CD4-positive, alpha-beta T cell treated with Interleukin-12 subunit alpha and Interleukin-12 subunit beta, for 1 hour (primary cell): ENCODE data around the gene OLFM4.

Experiments
- DNase-seq: peaks from one replicate; pipeline ENCODE4 v3.0.0-alpha.2; 2020

OLFM4 gene

DNA sequence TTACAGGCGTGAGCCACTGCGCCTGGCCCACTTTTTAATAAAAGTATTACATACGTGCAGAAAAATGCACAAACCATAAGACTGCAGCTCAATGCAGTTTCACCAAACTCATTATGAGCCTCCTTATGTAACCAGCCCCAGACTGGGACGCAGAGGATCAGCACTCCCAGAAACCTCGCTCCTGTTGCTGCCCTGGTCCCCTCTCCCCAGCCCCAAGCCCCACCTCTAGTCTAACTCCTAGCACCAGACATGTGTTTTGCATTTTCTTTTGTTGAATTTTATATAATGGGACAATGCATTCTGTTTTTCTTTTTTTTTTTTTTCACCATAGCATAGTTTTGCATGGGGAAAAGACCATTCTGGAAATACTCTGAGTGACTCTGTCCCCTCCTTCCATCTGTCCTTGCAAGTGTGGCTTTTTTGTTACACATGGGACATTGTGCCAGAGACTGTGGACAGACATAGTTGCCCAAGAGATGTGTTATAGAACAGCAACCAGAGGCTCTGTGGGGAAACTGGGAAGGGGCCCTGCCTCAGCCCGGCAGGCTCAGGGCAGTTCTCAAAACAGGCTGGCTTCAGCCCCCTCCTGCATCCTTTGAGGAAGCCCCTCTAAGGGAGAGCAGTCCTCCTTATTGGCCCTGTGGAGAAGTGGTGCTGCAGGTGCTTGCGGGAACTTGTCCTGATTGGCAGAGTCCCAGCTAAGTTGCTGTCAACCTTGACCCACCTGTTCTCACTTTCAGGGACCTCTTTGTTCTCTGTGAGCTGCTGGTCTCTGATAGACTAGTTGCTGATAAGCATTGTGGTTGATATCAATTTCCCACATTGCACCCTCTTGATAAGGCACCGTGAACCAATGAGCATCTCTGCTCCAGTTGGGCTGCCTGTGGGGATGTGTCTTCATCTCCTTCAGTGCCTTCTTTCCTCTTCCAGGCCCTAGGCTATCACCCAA is 13.8 kb upstream of the OLFM4 start:
- DNase-seq: no peak

DNA sequence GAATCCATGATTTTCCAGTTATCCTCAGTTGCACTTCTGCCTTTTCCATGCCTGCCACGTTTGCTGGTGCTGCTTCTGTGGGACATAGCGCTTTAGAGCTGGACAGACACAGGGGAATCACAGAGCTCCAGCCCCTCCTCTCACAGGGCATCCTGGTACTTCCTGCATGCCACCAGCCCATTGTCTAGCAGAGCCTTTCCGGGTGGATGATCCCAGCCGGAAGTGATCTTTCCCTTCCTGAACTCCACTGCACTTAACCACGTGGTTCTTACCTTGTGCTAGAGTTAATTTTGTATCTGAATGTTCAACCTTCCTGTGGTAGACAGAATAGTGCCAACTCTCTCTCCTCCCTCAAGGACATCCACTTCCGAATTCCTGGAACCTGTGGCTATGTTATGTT is 12.6 kb upstream of the OLFM4 start:
- DNase-seq: no peak

DNA sequence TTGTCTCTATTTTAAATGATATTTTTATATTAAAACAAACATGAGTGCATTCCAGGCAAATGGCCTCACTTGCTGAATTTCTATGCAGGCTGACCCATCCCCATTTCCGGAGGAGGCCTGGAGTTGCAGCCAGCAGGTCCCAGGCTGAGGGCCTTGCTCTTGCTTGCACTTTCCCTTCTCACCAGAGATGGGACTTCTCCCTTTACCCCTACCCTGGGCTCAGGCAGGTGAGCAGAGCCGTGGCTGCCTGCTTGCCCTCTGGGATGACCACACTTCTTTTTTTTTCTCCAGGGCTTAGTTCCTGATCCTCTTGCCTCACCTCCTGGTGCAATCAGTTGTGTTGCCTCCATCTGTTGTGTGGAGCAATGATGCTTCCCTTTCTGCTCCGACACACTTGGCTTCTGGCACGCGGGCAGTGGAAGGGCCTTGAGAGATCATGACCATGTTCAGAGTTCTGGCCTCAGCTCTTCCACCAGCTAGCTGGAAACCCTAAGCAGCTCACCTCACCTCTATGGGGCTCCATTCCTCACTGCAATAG is 11.1 kb upstream of the OLFM4 start:
- DNase-seq: no peak

DNA sequence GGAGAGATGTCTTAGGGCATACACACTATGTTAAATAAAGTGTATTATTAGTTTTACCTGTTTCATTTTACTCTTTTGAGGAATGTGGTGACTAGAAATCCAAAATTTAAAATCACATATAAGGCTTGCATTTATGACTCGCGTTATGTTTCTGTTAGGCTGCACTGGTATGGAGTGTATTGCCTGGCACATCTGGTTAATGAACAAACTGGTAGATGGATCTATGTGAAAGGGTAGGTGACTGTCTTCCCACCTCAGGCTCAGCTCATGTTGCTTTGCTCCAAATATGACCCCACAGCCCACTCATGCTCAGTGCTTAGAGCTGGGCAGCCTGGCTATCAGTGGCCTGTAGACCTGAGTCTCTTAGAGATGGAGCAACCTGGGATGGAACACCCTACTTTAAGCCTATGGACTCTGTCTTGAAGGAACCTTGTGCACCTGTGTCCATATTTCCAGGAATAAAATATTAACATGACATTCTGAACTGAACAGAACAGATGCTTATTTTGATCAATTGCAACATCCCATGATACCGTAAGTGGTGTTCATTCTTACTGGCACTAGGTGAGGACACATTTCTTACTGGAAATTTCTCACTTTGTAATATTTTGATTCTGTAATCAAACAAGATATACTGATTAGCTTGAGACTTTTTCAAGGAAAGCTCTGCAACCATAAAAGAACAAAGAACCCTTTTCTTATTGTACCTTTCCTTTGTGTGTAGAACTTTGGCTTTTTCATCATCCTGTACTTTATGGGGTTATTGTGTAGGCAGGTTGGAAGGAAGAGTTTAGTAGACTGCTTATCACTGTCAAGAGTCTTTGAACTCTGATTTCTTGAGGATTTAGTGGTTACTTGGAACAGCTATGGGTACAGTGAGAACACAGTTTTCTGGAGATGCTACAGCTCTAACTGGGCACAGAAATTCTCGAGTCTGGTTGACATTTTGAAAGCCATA is 9.6 kb upstream of the OLFM4 start:
- no peak for DNase-seq

DNA sequence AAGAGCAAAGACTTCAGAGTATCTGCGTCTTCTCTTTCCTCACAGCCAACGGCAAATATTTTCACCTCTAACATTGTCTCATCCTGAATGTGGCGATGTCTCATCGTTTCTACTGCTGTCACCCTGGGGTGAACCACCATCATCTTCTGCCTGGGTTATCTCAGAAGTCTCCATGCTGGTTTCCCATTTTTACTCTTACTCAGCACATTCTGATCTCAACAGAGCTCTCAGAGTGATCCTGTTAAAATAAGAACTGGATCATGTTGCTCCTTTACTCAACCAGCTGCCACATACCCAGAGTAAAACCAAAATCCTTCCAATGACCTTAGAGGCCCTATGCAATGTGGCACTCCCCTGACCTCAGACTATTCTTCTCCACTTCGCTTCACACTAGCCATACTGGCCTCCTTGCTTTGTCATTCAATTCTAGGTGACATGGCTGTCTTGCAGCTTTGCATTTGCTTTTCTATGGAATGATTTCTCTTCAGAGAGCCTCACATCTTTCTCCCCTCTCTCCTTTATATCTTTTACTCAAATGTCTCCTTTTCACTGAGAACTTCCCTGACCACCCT is 7.8 kb upstream of the OLFM4 start:
- DNase-seq: no peak

DNA sequence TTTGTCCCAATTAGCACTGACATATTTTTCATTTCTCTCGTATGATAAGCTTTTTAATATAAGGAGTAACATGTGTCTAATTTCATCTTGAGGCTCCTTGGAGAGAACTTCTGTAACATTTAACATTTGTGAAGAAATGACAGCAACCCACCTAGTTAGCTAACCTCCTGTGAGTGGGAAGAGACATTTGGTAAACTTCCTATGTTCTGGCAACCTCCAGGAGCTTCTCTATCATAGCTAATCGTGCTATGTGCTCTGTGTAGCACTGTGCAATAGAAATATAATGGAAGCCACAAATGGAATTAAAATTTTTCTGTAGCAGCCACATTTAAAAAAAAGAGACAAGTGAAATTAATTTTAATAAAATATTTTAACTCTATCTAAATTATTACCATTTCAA is 5.4 kb upstream of the OLFM4 start:
- DNase-seq: no peak

DNA sequence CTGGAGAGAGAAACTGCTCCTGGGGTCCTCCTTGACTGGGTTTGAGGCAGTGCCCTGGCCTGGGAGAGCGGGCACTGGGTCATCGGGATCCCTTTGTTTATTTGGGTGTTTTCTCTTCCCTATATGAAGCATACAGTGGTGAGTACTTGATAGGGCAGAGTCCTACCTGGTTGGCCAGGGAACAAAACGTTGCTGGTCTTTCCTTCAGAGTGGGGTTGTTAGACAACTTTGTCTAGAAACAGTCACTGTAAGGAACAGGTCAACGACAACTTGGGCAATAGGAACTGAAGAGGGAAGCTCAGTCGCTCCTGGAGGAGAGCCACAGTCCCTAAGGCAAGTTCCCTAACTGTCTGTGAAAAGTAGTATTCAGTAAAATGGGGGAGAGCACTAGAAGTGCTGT is 550 bp upstream of the OLFM4 start:
- DNase-seq: no peak

DNA sequence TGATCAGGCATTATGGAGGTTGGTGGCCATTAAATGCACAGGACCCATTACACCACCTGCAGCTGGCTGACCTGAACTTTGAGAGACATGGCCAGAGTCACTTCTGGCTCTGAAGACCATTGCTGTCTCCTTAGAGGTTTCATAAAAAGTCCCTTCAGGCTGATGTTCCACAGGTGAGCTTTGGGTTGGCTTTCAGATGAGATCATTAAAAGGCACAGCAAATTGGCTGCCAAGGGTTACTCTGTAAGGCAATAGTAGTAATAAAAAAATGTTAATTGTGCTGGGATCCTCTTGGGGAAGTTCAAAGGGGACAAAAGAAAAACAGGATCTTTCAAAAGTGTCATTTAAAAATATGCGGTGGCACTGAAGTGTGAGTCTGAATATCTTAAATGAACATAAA is 4.2 kb downstream of the OLFM4 start:
- DNase-seq: no peak

DNA sequence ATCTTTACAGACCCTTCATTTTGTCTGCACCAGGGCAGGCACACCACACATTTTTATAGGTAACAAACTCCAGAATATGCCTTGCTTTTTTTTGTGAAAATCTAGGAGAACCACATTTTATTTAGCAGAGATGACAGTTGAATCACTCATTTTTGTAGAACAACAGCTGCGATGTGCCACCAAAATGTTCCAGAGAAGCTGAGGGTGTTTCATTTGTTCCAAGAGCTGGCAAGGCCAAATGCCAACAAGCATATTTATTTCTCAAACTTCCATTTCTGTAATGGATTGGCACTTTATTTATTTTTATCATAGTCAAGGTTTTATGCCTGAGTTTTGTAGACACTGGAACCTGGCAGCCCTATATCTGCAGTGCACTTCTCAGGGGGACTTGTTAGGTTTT is 10.4 kb downstream of the OLFM4 start:
- no peak for DNase-seq

DNA sequence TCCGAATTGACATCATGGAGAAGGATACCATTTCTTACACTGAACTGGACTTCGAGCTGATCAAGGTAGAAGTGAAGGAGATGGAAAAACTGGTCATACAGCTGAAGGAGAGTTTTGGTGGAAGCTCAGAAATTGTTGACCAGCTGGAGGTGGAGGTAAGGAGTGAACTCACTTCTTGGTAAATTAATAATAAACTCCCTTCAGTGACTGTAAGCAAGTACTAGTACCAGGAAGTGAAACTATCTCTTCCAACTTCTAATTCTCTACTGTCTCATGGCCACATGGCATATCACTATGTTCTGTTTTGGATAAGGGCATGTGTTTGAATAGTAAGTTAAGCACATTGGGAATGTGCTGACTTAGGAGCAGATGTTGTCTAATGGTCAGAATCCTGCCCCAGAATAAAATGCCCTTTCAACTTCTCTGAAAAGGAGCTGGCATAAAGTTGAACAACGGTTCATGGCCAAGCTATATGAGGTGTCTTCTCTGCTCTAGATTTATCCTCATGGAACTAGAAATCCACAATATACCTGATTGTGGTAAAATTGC is 13.4 kb downstream of the OLFM4 start:
- DNase-seq: no peak

DNA sequence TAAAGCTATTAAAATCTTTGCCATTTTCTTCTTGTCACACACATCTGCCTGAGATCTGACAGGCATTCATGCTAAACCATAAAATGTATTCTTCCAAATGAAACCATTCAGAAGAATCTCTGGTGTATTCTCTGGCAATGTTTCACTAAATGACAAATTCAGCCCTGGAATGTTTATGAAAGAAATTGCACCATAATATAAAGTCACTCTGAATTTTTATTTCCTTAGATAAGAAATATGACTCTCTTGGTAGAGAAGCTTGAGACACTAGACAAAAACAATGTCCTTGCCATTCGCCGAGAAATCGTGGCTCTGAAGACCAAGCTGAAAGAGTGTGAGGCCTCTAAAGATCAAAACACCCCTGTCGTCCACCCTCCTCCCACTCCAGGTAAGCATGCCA is 14.3 kb downstream of the OLFM4 start:
- DNase-seq: no peak

DNA sequence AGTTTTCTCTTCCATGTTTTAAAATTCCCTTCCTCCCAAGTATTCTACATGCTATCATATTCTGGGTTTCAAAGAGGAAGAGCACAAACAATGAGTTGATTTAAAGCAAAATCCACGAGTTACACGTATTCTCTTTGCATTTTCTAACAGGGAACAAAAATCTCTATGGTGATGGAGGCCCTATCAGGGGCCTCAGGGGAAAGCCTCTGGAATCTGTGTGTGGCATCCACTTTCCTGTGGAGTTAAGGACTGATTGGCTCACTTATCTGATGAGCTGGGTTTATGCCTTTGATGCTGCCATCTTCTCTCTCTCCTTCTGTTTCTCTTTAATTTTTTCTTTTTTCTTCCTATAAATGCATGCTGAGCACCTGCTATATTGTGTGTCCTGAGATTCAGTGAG is 14.8 kb downstream of the OLFM4 start:
- no peak for DNase-seq

DNA sequence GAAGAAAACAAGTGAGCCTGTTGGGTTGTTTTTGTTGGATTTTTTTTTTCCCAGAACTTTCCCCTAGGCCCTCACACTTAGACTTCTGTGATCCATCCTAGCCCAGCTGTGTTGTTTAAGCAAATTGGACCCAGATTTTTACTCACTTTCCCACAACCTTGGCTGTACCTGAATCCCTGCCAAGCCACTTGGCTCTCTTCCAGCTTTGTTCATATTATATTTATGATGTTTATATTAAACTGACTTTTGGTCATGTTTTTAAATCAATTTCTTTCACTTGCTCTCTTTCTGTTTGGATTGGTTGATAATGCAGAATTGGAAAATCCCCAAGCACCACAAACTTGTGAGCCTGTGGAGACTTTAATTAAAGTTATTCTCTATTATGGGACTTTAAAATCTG is 16.6 kb downstream of the OLFM4 start:
- no peak for DNase-seq

DNA sequence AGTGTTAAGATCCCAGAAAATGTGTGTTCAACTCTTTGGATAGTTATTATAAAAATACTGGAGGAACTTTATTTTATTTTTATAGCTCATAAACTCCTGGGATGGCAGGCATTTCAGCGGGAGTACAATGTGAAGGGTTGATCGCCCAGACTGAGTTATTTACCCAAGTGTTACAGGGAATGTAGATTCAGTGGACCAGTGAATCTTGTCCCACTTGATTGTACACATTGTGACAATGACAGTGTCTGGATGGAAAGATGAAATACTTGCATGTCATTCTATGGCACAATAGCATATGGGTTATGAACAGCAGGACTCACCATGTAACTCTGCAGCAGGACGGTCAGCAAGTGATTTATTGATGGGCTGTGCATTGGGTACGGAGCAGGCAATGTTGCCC is 20.3 kb downstream of the OLFM4 start:
- no peak for DNase-seq

DNA sequence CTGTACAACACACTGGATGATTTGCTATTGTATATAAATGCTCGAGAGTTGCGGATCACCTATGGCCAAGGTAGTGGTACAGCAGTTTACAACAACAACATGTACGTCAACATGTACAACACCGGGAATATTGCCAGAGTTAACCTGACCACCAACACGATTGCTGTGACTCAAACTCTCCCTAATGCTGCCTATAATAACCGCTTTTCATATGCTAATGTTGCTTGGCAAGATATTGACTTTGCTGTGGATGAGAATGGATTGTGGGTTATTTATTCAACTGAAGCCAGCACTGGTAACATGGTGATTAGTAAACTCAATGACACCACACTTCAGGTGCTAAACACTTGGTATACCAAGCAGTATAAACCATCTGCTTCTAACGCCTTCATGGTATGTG is 21.5 kb downstream of the OLFM4 start:
- no peak for DNase-seq

DNA sequence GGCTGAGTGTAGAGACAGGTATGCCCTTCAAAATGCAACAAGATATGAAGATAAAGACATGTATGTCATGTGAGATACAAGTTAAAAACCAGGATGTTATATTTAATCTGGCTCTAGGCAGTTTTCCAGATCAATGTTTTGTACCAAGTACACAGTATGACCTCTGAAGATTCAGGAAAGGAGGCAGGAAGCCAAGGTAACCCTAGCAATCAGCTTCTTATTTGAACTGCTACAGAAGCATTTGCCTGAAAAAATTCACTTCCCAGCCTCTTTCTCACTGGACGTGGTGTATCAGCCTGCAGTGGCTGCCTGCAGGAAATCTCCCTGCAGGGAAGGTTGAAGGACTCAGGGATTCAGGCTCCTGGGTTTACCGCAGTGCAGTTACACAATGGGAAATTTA is 24.1 kb downstream of the OLFM4 start:
- no peak for DNase-seq

DNA sequence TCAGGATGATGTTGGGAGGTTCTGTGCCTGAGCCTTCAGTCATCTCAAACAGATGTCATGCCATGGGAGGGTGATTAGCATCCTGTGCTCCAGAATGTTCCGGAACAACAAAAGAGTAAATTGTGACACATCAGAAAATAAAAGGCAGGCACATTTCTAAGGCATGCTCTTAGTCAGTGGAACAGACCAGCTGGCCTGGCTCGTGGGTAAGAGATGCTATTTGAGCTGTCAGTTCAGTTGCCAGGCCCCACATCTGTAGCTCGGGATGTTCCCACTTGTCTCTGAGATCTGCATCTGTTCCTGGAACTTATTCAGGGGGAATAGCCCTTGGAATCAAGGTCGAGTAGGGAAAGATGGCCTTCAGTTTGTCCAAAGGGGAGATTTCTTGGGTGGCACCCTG is 26.0 kb downstream of the OLFM4 start:
- no peak for DNase-seq

DNA sequence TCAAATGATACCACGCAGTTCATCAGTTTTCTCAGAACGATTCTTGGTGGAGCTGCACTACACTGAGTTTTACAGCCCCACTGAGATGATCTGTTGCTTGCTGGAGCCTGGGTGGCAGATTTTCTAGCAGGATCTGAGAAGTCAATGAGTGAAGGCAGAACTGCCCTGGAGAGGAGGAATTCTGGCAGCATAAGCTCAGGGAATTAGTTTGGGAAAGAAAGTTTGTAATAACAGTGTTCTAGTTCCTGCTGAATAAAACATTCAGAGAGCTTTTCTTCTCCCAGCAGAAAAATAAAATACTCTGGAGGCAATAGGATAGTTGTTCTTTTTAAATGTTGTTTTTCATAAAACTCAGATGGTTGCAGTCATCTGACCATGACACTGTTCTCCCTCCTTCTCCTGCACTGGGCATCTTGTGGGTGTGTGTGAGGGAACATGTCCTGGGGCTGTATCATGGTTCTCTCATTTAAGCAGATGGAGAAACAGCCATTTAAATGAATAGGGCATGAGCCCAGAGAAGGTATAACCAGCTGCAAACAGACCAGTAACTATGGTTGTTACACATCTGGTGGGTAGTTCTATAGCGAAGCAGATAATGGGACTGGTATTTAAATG is 29.6 kb downstream of the OLFM4 start:
- no peak for DNase-seq

DNA sequence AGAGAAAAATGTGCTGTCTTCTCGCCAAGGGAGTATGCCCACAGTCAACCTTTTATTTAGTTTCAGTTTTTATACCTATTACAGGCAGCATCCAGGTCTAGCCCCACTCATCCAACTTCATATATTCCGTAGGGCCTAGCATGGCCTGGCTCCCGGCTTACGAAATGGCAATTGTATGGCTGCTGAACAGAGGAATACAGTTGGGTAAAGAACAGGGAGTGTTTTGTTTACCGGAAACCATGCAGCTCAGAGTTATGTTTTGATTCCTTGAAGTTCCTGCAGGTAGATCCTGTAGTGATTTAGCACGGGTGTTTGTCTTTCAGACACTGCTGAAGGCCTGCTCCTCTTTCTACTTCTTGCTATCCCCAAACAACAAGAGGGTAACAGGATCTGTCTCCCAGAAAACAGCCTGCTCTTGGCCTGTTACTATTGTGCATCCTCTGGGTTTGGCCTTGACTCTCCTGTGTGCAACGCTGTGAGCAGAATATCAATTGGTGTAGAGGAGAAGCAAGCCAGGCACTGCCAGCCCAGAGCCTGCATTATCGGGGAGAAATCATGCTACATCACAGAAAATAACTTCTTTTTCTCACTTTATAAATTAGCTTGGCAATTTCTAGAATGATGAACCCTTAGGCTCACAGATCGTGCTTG is 32.4 kb downstream of the OLFM4 start:
- DNase-seq: no peak

DNA sequence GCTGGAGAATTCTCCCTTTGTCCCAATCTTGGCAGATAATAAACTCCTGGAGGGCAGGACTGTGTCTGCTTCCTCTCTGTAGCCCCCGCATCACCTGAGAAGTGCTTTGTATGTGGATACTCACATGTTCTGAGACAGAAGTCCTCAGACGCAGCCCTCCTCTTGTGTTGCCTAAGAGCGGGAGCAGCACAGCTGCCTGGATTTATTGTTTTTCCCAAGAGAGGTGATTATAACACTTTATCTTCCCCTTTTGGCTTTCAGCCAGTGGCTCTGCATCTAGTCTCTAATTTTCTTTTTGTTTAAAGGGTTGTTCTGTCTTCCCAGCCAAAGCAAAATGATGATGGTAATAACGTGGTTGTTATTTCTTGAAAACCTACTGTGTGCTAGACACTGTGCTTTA is 36.1 kb downstream of the OLFM4 start:
- no peak for DNase-seq

DNA sequence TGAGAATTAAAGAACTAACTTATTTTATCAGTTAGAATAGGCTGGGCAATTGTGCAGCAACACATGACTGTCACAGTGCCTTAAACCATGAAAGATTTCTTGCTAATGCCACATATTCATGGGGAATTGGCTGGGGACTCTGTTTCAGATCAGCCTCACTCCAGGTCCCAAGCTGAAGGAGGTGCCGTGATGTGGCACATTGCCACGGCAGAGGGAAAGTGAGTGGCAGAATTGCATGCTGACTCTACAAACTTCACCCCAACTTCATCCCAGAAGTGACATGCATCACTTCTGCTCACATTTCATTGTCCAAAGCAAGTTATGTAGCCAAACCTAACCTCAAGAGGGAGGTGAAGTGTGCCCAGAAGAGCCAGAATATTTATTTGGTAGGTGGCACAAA is 37.8 kb downstream of the OLFM4 start:
- DNase-seq: no peak
